Right lobe of liver (tissue), 4 donors: ENCODE results near the gene CHORDC1.
"Not testable (repeated sequence)": the region's sequence is repeated elsewhere in the genome, so short reads cannot be mapped to it uniquely, and the experiment has no call there.

Experiments used
- CTCF ChIP-seq, 4 donors: fragments of 200-600 bp in 3 of 4; fragments of 450-650 bp in 1 of 4; IDR thresholded peaks; one replicate each; pipeline versions ENCODE4 v1.5.1 to v1.8.0; 2016 to 2022; ENCODE audit warnings: antibody characterized with exemption in 4 of 4, mild to moderate bottlenecking in 2 of 4
- POLR2A ChIP-seq: fragments of 450-650 bp; IDR thresholded peaks from one replicate; pipeline ENCODE4 v1.6.1; 2017; ENCODE audit warnings: antibody characterized with exemption, mild to moderate bottlenecking
- donor health status: DM: no; HTN: no; CAD: no.
- donor health status: DM: no; HTN: no; CAD: no.
- donor health status: DM: no; HTN: yes; CAD: no.

- not testable (repeated sequence) for TF ChIP-seq CTCF (IDR thresholded peaks at IDR 0.05); POLR2A
Measured at GRCh38 chr11:90207992-90208391, 14.9 kb downstream of the CHORDC1 start.
